Measurements from ENCODE around the gene OR10K1. TPM values are rescaled to one million over a fixed set of nuclear protein-coding genes. Genes with fewer than 3 reads are reported as not detected.
"Not testable (repeated sequence)": the region's sequence is repeated elsewhere in the genome, so short reads cannot be mapped to it uniquely, and the experiment has no call there.

Gene OR10K1
- not detected for total RNA-seq
- long read RNA-seq = 0 reads

- intact Hi-C loops (cut with DNase I) = no loop called here
- DNase-seq (ENCODE audit: low spot score) = no peak
Measured at GRCh38 chr1:158461534-158461933, at the start of gene OR10K1. TSS of gene OR10K1 (plus strand) at chr1:158461834. CDS start at chr1:158465562, 3,728 bp downstream.

- no peak for DNase-seq (ENCODE audit: low spot score)
- intact Hi-C loops (cut with DNase I) = no loop called here
Measured at GRCh38 chr1:158414651-158415345, 46.8 kb upstream of the OR10K1 start.

- intact Hi-C loops (cut with DNase I) = no loop called here
- DNase-seq (ENCODE audit: low spot score) = no peak
Measured at GRCh38 chr1:158417586-158417985, 44.0 kb upstream of the OR10K1 start.

DNA sequence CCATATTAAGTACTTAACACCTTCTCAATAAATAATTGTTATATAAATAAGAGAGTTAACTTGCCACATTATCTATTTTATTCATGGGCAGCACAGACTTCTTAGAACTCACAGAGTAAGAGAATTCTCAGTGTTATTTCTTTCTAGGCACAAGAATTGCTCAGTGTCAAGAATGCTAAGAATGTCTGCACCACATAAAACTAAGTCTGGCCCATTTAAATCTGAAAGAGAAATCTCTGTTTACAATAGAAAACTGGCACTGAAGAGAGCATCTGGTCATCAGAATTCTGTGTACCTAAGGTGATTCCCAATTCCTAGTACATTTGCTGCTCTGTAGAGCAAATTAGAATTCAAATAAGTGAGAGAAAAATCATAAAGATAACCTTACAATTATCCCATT is 39.4 kb upstream of the OR10K1 start:
- no peak for DNase-seq (ENCODE audit: low spot score)
- intact Hi-C loops (cut with DNase I) = no loop called here

DNA sequence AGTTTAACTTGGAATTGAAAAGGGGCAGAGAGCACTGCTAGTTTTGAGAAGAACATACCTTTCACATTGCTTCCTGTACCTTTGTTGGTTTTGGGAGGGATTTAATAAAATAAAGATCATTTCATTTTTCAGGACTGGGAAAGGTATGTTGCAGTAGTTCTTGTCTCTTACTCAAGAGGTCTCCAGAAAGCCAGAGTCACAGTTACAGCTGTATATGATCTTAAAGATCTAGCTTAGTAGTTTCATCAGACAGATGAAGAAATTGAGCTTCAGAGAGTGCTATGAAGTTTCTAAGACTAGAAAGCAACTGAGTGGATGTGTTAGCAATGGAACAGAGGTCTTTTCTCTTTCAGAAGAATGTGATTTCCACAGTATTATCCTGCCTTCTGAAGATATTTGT is 36.6 kb upstream of the OR10K1 start:
- intact Hi-C loops (cut with DNase I) = no loop called here
- DNase-seq (ENCODE audit: low spot score) = no peak

DNA sequence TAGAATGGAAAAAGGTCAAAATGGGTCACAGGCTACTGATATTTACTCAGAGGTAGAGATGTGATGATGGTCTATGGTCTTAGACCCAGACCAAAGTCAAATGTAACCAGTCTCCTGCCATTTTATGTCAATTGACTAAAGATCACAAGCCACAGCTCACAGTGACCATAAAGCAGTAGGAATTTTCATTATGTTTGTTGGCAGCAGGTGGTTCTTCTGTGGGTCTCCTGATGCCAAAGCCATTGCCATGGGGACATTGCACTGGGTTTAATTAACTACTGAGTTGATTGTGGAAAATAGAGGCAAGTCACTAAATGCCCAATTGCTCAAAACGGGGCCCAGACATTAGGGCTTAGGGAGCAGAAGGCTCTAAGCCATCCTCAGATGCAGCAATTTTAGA is 35.5 kb upstream of the OR10K1 start, which contains the start of gene OR10K2:
TSS of gene OR10K2 (minus strand) at position 101 of the 400 bp plus-strand sequence. CDS start 5,371 bp downstream, outside the sequence.
- intact Hi-C loops (cut with DNase I) = no loop called here
- no peak for DNase-seq (ENCODE audit: low spot score)

- intact Hi-C loops (cut with DNase I); DNase-seq (ENCODE audit: low spot score): not testable (repeated sequence)
Measured at GRCh38 chr1:158430163-158430562, 31.5 kb upstream of the OR10K1 start.

- DNase-seq (ENCODE audit: low spot score) = no peak
- intact Hi-C loops (cut with DNase I) = no loop called here
Measured at GRCh38 chr1:158434741-158435140, 26.9 kb upstream of the OR10K1 start.

GRCh38 chr1:158445376-158445775 is 16.3 kb upstream of the OR10K1 start:
- DNase-seq (ENCODE audit: low spot score) = no peak
- intact Hi-C loops (cut with DNase I) = no loop called here

- no peak for DNase-seq (ENCODE audit: low spot score)
- intact Hi-C loops (cut with DNase I) = no loop called here
Measured at GRCh38 chr1:158454537-158454936, 7.1 kb upstream of the OR10K1 start.

GRCh38 chr1:158457246-158457645 is 4.4 kb upstream of the OR10K1 start:
- intact Hi-C loops (cut with DNase I) = no loop called here
- DNase-seq (ENCODE audit: low spot score) = no peak

GRCh38 chr1:158458263-158458662 is 3.4 kb upstream of the OR10K1 start:
- DNase-seq (ENCODE audit: low spot score) = no peak
- intact Hi-C loops (cut with DNase I) = no loop called here

GRCh38 chr1:158471920-158472319 is 10.3 kb downstream of the OR10K1 start, which contains the start of gene OR10R2:
TSS of gene OR10R2 (plus strand) at chr1:158472220. CDS start at chr1:158472326, 106 bp downstream.
- intact Hi-C loops (cut with DNase I) = no loop called here
- no peak for DNase-seq (ENCODE audit: low spot score)

GRCh38 chr1:158485455-158485854 is 23.8 kb downstream of the OR10K1 start:
- intact Hi-C loops (cut with DNase I) = no loop called here
- no peak for DNase-seq (ENCODE audit: low spot score)

DNA sequence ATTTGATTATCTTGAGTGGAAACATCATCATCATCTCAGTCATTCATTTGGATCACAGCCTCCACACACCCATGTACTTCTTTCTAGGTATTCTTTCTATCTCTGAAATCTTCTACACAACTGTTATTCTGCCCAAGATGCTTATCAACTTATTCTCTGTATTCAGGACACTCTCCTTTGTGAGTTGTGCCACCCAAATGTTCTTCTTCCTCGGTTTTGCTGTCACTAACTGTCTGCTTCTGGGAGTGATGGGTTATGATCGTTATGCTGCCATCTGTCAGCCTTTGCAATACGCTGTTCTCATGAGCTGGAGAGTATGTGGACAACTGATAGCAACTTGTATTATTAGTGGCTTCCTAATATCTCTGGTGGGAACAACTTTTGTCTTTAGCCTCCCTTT is 29.7 kb downstream of the OR10K1 start:
- DNase-seq (ENCODE audit: low spot score) = no peak

GRCh38 chr1:158493054-158493453 is 31.4 kb downstream of the OR10K1 start:
- DNase-seq (ENCODE audit: low spot score) = no peak
- intact Hi-C loops (cut with DNase I) = loop anchor here (10.0 kb wide), 1 partner anchor 528 kb away; no protein-coding TSS in a partner anchor

More for the DNA sequence above, 29.7 kb downstream of the OR10K1 start:
- intact Hi-C loops (cut with DNase I) = loop anchor here (10.0 kb wide), 1 partner anchor 527 kb away; no protein-coding TSS in a partner anchor

DNA sequence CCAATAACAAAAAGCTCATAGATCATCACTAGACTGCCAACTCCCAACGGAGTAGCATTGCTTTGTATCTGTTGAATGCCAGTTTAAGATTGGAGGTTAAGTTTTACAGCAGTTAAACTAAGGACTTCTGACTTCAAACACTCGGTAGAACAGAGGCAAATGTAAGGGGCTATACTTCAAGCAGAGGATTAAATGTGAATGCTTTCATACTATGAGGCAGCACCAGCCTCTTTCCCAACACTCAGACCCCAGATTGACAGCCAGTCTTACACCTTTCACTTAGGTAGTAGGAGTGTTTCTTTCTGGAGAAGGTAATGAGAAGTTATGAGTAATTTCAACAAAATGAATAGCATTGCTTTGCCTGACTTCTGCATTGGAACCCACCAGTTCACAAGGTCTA is 33.2 kb downstream of the OR10K1 start:
- intact Hi-C loops (cut with DNase I) = loop anchor here (10.0 kb wide), 1 partner anchor 530 kb away; no protein-coding TSS in a partner anchor
- no peak for DNase-seq (ENCODE audit: low spot score)

DNA sequence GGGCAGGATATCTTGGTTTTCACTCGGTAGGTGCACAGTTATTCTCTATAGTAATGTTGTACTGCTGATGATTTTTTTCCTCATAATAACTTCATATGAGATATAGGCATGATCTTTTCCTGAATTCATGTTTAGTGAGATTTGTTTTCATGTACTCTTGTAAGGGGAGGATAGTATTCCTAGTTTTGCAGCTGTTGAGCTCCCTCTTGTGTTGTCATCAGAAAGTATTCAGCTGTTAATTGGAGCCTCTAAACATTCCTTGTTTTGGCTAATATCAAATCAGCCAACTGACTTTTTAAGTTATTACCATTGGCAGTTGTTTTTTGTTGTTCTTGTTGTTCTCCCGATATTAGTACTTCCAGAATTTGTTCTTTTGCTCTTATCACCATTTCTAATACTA is 34.7 kb downstream of the OR10K1 start:
- DNase-seq (ENCODE audit: low spot score) = no peak

DNA sequence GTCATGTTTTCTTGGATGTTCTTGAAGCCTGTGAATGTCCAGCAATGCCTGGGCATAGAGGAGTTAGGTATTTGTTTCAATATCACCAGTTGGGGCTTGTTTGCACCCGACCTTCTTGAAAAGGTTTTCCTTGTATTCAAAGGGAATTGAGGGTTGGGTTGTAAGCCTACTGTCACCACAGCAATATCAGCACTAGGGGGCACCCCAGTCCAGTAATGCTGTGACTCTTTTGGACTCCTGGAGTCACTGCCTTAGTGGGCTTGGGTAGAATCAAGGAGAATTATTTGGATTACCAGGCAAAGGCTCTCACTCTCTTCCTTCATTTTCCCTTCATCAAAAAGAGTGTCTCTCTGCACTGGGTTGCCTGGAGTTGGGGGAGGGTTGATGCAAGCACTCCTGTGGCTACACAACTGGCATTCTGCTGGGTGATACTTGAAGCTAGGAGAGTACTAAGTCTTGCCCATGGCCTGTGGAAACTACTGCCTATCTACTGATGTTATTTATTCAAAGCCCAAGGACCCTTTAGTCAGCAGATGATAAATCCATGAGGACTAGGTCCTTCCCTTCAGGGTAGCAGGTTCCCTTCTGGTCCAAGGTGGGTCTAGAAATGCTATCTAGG is 44.8 kb downstream of the OR10K1 start:
- no peak for DNase-seq (ENCODE audit: low spot score)
- intact Hi-C loops (cut with DNase I) = loop anchor here (10.0 kb wide), 1 partner anchor 302 kb away; no protein-coding TSS in a partner anchor

More for the DNA sequence above, 34.7 kb downstream of the OR10K1 start:
- intact Hi-C loops (cut with DNase I) = loop anchor here (10.0 kb wide), 1 partner anchor 532 kb away; no protein-coding TSS in a partner anchor

DNA sequence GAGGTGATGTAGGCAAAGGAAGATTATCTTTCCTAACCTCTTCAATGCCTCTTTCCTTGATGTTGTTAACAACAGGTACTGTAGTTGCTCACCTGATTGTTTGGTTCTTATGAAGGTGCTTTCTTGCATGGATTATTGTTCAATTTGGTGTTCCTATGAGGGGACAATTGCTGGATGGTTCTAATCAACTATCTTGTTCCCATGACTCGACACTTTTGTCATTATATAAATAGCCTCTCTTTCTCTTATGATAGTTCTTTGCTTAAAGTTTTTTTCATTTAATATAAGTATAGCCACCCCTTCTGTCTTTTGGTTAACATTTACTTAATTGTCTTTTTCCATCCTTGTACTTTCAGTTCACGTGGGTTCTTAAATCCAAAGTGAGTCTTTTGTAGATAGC is 45.9 kb downstream of the OR10K1 start:
- intact Hi-C loops (cut with DNase I) = loop anchor here (10.0 kb wide), 1 partner anchor 303 kb away; no protein-coding TSS in a partner anchor
- no peak for DNase-seq (ENCODE audit: low spot score)
